Right lobe of liver (tissue), 6 donors: ENCODE data around the gene SCAP. TPM values are rescaled to one million over a fixed set of nuclear protein-coding genes. Genes with fewer than 3 reads are reported as not detected.

Experiments used
- ATAC-seq, 4 donors: fragments of 200-7000 bp; cut with Tn5 transposase; one replicate each; pipeline ENCODE4 v1.9.1; 2020; ENCODE audit warnings: mild to moderate bottlenecking in 4 of 4, moderate library complexity in 4 of 4
- DNase-seq, 3 donors: peaks; one replicate each; pipeline ENCODE4 v3.0.0-alpha.2; 2020
- H3K27ac ChIP-seq, 3 donors: fragments of 200-600 bp; one replicate each; pipeline ENCODE4 v1.8.0; 2022
- H3K27me3 ChIP-seq, 2 donors: fragments of 200-600 bp; one replicate each; pipeline ENCODE4 v1.8.0; 2022
- H3K36me3 ChIP-seq, 4 donors: fragments of 200-600 bp; sonication (generic) in 1 of 4; one replicate each; pipeline versions ENCODE4 v1.5.1 to v1.8.0; 2017 to 2022; ENCODE audit warnings: control low read depth in 1 of 4
- H3K4me1 ChIP-seq, 4 donors: fragments of 200-600 bp; sonication (generic) in 1 of 4; one replicate each; pipeline versions ENCODE4 v1.5.1 to v1.8.0; 2017 to 2022; ENCODE audit warnings: control low read depth in 1 of 4
- H3K4me3 ChIP-seq, 3 donors: fragments of 200-600 bp; one replicate each; pipeline ENCODE4 v1.8.0; 2022
- H3K9me3 ChIP-seq, 4 donors: fragments of 200-600 bp; sonication (generic) in 1 of 4; one replicate each; pipeline versions ENCODE4 v1.5.1 to v1.8.0; 2017 to 2022; ENCODE audit warnings: control low read depth in 1 of 4
- CTCF ChIP-seq, 4 donors: fragments of 200-600 bp in 3 of 4; fragments of 450-650 bp in 1 of 4; IDR thresholded peaks; one replicate each; pipeline versions ENCODE4 v1.5.1 to v1.8.0; 2016 to 2022; ENCODE audit warnings: antibody characterized with exemption in 4 of 4, mild to moderate bottlenecking in 2 of 4
- POLR2A ChIP-seq: fragments of 450-650 bp; IDR thresholded peaks from one replicate; pipeline ENCODE4 v1.6.1; 2017; ENCODE audit warnings: antibody characterized with exemption, mild to moderate bottlenecking
- WGBS: methylation state at CpG from one replicate; pipeline ENCODE4 v1.1.6; 2018; ENCODE audit warnings: low coverage, low lambda C conversion rate; ENCODE audit not compliant: insufficient coverage; ENCODE audit errors: missing lambda C conversion rate; 5-methylcytosine and 5-hydroxymethylcytosine counted together
- intact Hi-C, 2 donors: fragments of 100-400 bp; cut with DNase I; formaldehyde crosslinking; loops; one replicate each; pipeline versions ENCODE4 v1.11.2 to v1.14.1; 2022
- total RNA-seq, 6 experiments: library from RNA; depleted of rRNA in 2 of 6; stranded (reverse); fragments of >200 nt in 2 of 6; fragmentation: NEBNext Ultra II Directional in 3 of 6; extraction: Animal tissue kit (Norgen Biotek cat#: 25700) in 3 of 6; gene quantifications; one replicate each; pipeline versions ENCODE4 v1.1.0 to v1.2.4, GENCODE V29; 2016 to 2023
- donor health status: DM: no; HTN: yes; CAD: no.
- donor health status: DM: no; HTN: no; CAD: no.
- donor health status: DM: no; HTN: no; CAD: no.
- donor health status: DM: no; HTN: yes; CAD: no.
- donor health status: DM: no; HTN: yes; CAD: no.

Gene SCAP
- total RNA-seq, 6 experiments from 2014 or later = 48.8 to 85.1 (median 78.9) TPM

GRCh38 chr3:47425383-47425778 is 50.4 kb downstream of the SCAP start:
- no peak for TF ChIP-seq CTCF (IDR thresholded peaks at IDR 0.05)
- WGBS = no CpG with 5 or more reads among the region's 11 CpGs
- no peaks in the 10 kb centered on the region for H3K9me3 ChIP-seq
- H3K27ac ChIP-seq = peak overlapping the region in 1 of 3 donors; percentile 72
- no peaks in the 10 kb centered on the region for H3K27me3 ChIP-seq
- H3K4me1 ChIP-seq = peaks cover 0 to 46% (median 23%) of the 10 kb centered on the region in 4 donors
- DNase-seq (no peak), ATAC-seq (no peak)
- no peak overlapping the region for H3K4me3 ChIP-seq
- intact Hi-C loops = no loop called here
- H3K36me3 ChIP-seq = peaks cover 0 to 15% (median 0%) of the 10 kb centered on the region in 4 donors

GRCh38 chr3:47424434-47425382 is 51.0 kb downstream of the SCAP start:
- TF ChIP-seq POLR2A (no peak), CTCF (IDR thresholded peaks at IDR 0.05) (no peak)
- 52% methylated on average over 12 of the region's 15 CpGs for WGBS
- Histone ChIP-seq H3K4me3 (no peak overlapping the region), H3K27me3 (no peaks in the 10 kb centered on the region), H3K9me3 (no peaks in the 10 kb centered on the region), H3K36me3 (peaks cover 0 to 19% (median 0%) of the 10 kb centered on the region in 4 donors), H3K4me1 (peaks cover 0 to 46% (median 23%) of the 10 kb centered on the region in 4 donors), H3K27ac (peak overlapping the region in 1 of 3 donors; percentile 72)
- ATAC-seq (peak in 3 of 4 donors; percentile 32 to 40 (median 34)), DNase-seq (peak in 1 of 3 donors; percentile 51)
- intact Hi-C loops = loop anchor here (5.0 kb wide), 1 partner anchor 53 kb away; the partner anchor contains the start of gene SCAP (in 2 of the 2)

GRCh38 chr3:47423548-47424145 is 52.1 kb downstream of the SCAP start:
- peaks cover 0 to 52% (median 23%) of the 10 kb centered on the region in 4 donors for H3K4me1 ChIP-seq
- no peak overlapping the region for H3K4me3 ChIP-seq
- ATAC-seq (peak in 2 of 4 donors; percentile 17 to 37), DNase-seq (peak in 2 of 3 donors; percentile 28 to 82)
- peak overlapping the region in 2 of 3 donors; percentile 26 to 72 for H3K27ac ChIP-seq
- WGBS = 60% methylated on average over 5 of the region's 8 CpGs
- no peaks in the 10 kb centered on the region for H3K27me3 ChIP-seq
- peaks cover 0 to 29% (median 0%) of the 10 kb centered on the region in 4 donors for H3K36me3 ChIP-seq
- no peaks in the 10 kb centered on the region for H3K9me3 ChIP-seq
- intact Hi-C loops = loop anchor here (5.0 kb wide), 1 partner anchor 54 kb away; the partner anchor contains the start of gene SCAP (in 2 of the 2)
- TF ChIP-seq POLR2A (no peak), CTCF (IDR thresholded peaks at IDR 0.05) (no peak)

GRCh38 chr3:47422743-47423142 is 53.0 kb downstream of the SCAP start:
- TF ChIP-seq CTCF (IDR thresholded peaks at IDR 0.05) = no peak
- no peak for TF ChIP-seq POLR2A
- H3K9me3 ChIP-seq = no peaks in the 10 kb centered on the region
- H3K4me1 ChIP-seq = peaks cover 0 to 52% (median 23%) of the 10 kb centered on the region in 4 donors
- ATAC-seq (no peak), DNase-seq (no peak)
- H3K27ac ChIP-seq = peak overlapping the region in 2 of 3 donors; percentile 30 to 72
- no peaks in the 10 kb centered on the region for H3K27me3 ChIP-seq
- no peak overlapping the region for H3K4me3 ChIP-seq
- intact Hi-C loops = loop anchor here (5.0 kb wide), 1 partner anchor 55 kb away; the partner anchor contains the start of gene SCAP (in 2 of the 2)
- peaks cover 0 to 34% (median 0%) of the 10 kb centered on the region in 4 donors for H3K36me3 ChIP-seq
- WGBS = 67% methylated on average over 1 of the region's 9 CpGs
